ENCODE data around the gene LDLRAD4. TPM values are rescaled to one million over a fixed set of nuclear protein-coding genes. Genes with fewer than 3 reads are reported as not detected.

LDLRAD4 gene
- total RNA-seq, 1 donor from 2014 or later = 18.4 TPM

DNA sequence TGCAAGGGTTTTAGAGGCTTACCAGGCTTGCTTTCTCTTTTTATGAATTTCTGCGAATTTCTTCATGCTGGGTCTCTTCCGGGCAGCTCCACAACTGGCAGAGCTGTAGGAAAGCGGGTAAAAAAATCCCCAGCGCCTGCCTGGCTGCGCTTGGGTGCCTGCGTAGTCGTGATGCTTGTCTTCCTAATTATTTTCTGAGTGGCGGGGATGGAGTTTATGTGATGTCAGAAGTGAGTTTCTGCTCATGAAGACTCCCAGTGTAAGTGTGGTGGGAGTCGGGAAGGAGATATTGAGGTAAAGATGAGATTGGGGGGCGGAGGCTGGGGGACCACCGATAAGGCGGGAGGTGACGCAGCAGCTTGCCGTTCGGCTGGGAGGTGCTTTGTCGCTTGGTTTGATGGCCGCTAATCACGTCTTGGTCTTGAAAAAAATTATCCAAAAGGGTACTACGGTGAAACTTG is 229.8 kb downstream of the LDLRAD4 start:
- no peak overlapping the region for H3K27ac ChIP-seq
- H3K4me1 ChIP-seq = peaks cover 23% of the 10 kb centered on the region
- TF ChIP-seq, protein P1, sequence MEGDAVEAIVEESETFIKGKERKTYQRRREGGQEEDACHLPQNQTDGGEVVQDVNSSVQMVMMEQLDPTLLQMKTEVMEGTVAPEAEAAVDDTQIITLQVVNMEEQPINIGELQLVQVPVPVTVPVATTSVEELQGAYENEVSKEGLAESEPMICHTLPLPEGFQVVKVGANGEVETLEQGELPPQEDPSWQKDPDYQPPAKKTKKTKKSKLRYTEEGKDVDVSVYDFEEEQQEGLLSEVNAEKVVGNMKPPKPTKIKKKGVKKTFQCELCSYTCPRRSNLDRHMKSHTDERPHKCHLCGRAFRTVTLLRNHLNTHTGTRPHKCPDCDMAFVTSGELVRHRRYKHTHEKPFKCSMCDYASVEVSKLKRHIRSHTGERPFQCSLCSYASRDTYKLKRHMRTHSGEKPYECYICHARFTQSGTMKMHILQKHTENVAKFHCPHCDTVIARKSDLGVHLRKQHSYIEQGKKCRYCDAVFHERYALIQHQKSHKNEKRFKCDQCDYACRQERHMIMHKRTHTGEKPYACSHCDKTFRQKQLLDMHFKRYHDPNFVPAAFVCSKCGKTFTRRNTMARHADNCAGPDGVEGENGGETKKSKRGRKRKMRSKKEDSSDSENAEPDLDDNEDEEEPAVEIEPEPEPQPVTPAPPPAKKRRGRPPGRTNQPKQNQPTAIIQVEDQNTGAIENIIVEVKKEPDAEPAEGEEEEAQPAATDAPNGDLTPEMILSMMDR (IDR thresholded peaks at IDR 0.05) = no peak
- DNase-seq (no peak), ATAC-seq (no peak)
- no peaks in the 10 kb centered on the region for H3K27me3 ChIP-seq
- no peak overlapping the region for H3K4me3 ChIP-seq
- H3K36me3 ChIP-seq = no peaks in the 10 kb centered on the region
- H3K9me3 ChIP-seq = no peaks in the 10 kb centered on the region
- intact Hi-C loops (cut with DNase I) = no loop called here

DNA sequence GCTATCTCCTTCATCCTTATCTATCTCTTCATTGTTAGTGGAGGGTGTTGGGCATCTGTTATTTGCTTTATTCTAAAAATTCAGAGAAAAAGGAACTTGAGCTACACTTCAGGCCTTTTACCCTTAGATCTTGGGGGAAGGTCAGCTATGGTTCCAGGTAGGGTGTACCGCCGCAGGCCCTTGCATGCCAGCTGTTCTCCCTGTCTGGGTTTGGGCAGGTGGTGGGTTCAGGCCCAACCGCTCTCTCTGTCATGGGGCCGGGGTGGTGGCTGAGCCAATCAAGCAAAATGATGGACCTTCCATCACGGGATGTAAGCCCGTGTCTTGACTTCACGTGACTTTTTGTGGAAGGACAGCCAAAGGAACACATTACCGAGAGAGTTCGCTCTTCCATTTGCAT is 231.1 kb downstream of the LDLRAD4 start:
- Histone ChIP-seq H3K36me3 (no peaks in the 10 kb centered on the region), H3K4me3 (no peak overlapping the region), H3K4me1 (peaks cover 23% of the 10 kb centered on the region), H3K27me3 (no peaks in the 10 kb centered on the region), H3K9me3 (no peaks in the 10 kb centered on the region), H3K27ac (no peak overlapping the region)
- intact Hi-C loops (cut with DNase I) = no loop called here
- DNase-seq (no peak), ATAC-seq (no peak)
- TF ChIP-seq, protein P1 (IDR thresholded peaks at IDR 0.05) = no peak

DNA sequence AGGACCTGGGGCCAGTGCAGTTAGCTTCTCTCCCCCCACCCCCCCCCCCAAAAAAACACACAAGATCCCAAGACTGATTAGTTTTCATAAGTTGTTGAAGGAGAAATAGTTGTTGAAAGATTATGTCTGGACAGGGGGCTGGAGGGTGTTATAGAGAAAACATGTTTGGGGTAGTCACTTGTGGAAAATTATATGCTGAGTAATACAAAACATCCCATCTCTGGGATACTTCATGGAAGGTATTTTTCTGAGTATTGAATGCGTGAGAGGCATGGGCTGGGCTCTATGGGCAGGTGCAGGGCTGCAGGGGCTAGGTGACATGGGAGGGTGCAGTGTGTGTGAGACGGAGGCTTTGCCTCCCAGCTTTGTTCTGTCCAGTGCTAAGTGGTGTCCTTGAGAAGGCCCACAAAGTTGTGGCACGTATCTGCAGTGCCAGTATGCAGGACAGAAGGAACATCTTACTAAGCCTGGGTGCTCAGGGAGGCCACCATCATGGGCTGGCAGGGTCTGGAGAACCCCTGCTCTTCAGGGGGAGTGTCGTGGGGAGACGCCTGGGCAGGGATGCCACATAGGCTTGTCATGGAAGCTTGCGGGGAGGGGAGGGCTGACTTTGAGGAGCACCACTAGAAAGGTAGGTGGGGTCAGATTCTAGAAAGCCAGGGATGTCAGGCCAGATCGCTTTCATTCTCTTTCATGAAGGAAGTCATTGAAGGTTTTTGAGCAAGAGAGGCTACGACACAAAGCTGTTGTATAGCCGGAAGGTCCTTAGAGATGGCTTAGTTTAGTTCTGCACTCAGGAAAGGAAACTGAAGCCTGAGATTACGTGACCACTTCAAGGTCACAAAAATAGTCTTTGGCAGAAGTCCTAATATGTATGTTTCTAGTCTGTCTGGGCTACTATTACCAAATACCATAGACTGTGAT is 232.0 kb downstream of the LDLRAD4 start:
- no peak overlapping the region for H3K27ac ChIP-seq
- DNase-seq = no peak

DNA sequence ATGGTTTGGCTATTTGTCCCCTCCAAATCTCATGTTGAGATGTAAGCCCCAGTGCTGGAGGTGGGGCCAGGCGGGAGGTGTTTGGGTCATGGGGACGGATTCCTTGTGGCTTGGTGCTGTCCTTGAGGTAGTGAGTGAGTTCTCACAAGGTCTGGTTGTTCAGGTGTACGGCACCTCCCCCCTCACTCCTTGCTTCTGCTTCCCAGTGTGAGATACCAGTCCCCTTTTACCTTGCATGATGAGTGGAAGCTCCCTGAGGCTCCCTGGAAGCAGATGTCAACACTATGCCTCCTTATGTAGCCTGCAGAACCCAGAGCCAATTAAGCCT is 232.6 kb downstream of the LDLRAD4 start:
- intact Hi-C loops (cut with DNase I) = no loop called here
- Histone ChIP-seq H3K9me3 (no peaks in the 10 kb centered on the region), H3K27me3 (no peaks in the 10 kb centered on the region), H3K36me3 (no peaks in the 10 kb centered on the region), H3K27ac (no peak overlapping the region), H3K4me3 (no peak overlapping the region), H3K4me1 (peaks cover 23% of the 10 kb centered on the region)
- DNase-seq (no peak), ATAC-seq (no peak)
- TF ChIP-seq, protein P1 (IDR thresholded peaks at IDR 0.05) = no peak

More for the DNA sequence above, 232.0 kb downstream of the LDLRAD4 start:
- Histone ChIP-seq H3K9me3 (no peaks in the 10 kb centered on the region), H3K36me3 (no peaks in the 10 kb centered on the region), H3K27me3 (no peaks in the 10 kb centered on the region), H3K4me1 (peaks cover 23% of the 10 kb centered on the region), H3K4me3 (no peak overlapping the region)
- TF ChIP-seq, protein P1 (IDR thresholded peaks at IDR 0.05) = no peak
- intact Hi-C loops (cut with DNase I) = no loop called here
- ATAC-seq = no peak

DNA sequence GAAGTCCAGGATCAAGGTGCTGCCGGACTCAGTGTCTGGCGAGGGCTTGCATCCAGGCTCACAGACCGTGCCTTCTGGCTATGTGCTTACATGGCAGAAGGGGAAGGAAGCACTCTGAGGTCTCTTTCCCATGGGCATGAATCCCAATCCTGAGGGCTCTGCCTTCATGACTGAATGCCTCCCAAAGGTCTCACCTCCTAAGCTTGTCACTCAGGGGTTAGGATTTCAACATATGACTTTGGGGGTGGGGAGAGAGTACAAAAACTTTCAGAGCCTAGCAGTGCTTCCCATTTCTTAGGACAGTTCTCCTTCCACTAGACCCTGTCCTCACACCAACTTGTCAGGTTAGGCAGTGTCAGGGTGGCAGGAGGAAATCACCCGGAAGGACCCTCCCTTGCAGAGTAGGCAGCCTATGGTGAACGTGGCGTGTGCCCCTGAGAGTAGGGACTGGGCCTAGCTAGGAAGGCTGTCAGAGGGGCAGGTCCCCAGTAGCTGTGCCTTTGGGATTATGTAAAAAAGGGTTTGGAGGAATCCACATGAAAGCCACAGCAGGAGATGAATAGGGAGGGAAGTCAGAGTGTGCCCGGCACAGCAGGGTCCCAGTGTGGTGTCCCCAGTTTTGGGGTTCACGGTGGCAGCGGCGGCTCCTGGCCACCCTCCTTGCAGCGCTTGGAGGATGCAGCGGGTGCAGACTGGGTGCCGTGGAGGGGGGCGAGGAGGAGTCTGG is 233.3 kb downstream of the LDLRAD4 start:
- no peak for DNase-seq
- no peak overlapping the region for H3K4me3 ChIP-seq
- no peaks in the 10 kb centered on the region for H3K27me3 ChIP-seq
- ATAC-seq = peak; percentile 59
- no peak overlapping the region for H3K27ac ChIP-seq
- intact Hi-C loops (cut with DNase I) = no loop called here
- H3K9me3 ChIP-seq = no peaks in the 10 kb centered on the region
- peaks cover 23% of the 10 kb centered on the region for H3K4me1 ChIP-seq
- TF ChIP-seq, protein P1 (IDR thresholded peaks at IDR 0.05) = no peak
- no peaks in the 10 kb centered on the region for H3K36me3 ChIP-seq

Data from upper lobe of right lung (tissue), 1 donor.